Liver (tissue), 9 donors: ENCODE data around the gene RTEL1. TPM values are rescaled to one million over a fixed set of nuclear protein-coding genes. Genes with fewer than 3 reads are reported as not detected.

ENCODE experiments used
- DNase-seq: peaks from one replicate; pipeline ENCODE4 v3.0.0-alpha.2; 2017; ENCODE audit warnings: low spot score
- H3K27ac ChIP-seq, 2 donors: one replicate each; pipeline ENCODE4 v1.7.0; 2013; ENCODE audit warnings: inconsistent platforms in 2 of 2, low read length in 2 of 2, control low read depth in 1 of 2, low read depth in 1 of 2, mild to moderate bottlenecking in 1 of 2
- H3K27me3 ChIP-seq, 4 donors: one replicate each; pipeline versions ENCODE4 v1.6.1 to v1.7.0; 2013; ENCODE audit warnings: low read length in 3 of 4, inconsistent platforms in 1 of 4, mild to moderate bottlenecking in 1 of 4, moderate library complexity in 1 of 4; ENCODE audit not compliant: control insufficient read depth in 4 of 4, insufficient read depth in 4 of 4
- H3K36me3 ChIP-seq, 4 donors: one replicate each; pipeline versions ENCODE4 v1.6.1 to v1.7.0; 2013; ENCODE audit warnings: low read length in 3 of 4, mild to moderate bottlenecking in 3 of 4, low read depth in 1 of 4, moderate library complexity in 1 of 4; ENCODE audit not compliant: control insufficient read depth in 4 of 4, insufficient read depth in 3 of 4
- H3K4me1 ChIP-seq, 4 donors: one replicate each; pipeline versions ENCODE4 v1.6.1 to v1.7.0; 2013; ENCODE audit warnings: low read length in 3 of 4, mild to moderate bottlenecking in 3 of 4, moderate library complexity in 1 of 4; ENCODE audit not compliant: control insufficient read depth in 4 of 4, insufficient read depth in 4 of 4
- H3K4me3 ChIP-seq, 3 donors: one replicate each; pipeline versions ENCODE4 v1.6.1 to v1.7.0; 2013; ENCODE audit warnings: low read length in 3 of 3, control low read depth in 1 of 3, low read depth in 1 of 3, mild to moderate bottlenecking in 1 of 3
- H3K9ac ChIP-seq, 2 donors: one replicate each; pipeline ENCODE4 v1.7.0; 2013; ENCODE audit warnings: low read length in 2 of 2, mild to moderate bottlenecking in 2 of 2, moderate library complexity in 2 of 2, control low read depth in 1 of 2, low read depth in 1 of 2
- H3K9me3 ChIP-seq, 4 donors: one replicate each; pipeline versions ENCODE4 v1.6.1 to v1.7.0; 2013; ENCODE audit warnings: low read length in 3 of 4; ENCODE audit not compliant: control insufficient read depth in 4 of 4
- EGR1 ChIP-seq, 2 donors: IDR thresholded peaks; 2 replicates each; pipeline ENCODE4 v1.6.1; 2016 to 2018; ENCODE audit warnings: antibody characterized with exemption in 2 of 2, low read depth in 2 of 2
- FOXA1 ChIP-seq: IDR thresholded peaks from 2 replicates; pipeline ENCODE4 v1.6.1; 2016; ENCODE audit warnings: antibody characterized with exemption
- GABPA ChIP-seq, 2 donors: IDR thresholded peaks in 1 of 2; conservative IDR thresholded peaks in 1 of 2; 2 replicates each; pipeline ENCODE4 v1.6.1; 2016; ENCODE audit warnings: antibody characterized with exemption in 2 of 2, mild to moderate bottlenecking in 1 of 2, moderate library complexity in 1 of 2
- HNF4A ChIP-seq, 2 donors: conservative IDR thresholded peaks; 2 replicates each; pipeline ENCODE4 v1.6.1; 2016; ENCODE audit warnings: antibody characterized with exemption in 2 of 2, mild to moderate bottlenecking in 2 of 2
- HNF4G ChIP-seq: IDR thresholded peaks from 2 replicates; pipeline ENCODE4 v1.6.1; 2016; ENCODE audit warnings: antibody characterized with exemption
- JUND ChIP-seq, 2 donors: IDR thresholded peaks; 2 replicates each; pipeline ENCODE4 v1.6.1; 2016; ENCODE audit warnings: antibody characterized with exemption in 2 of 2
- MAX ChIP-seq: IDR thresholded peaks from 2 replicates; pipeline ENCODE4 v1.6.1; 2016; ENCODE audit warnings: antibody characterized with exemption
- NR2F2 ChIP-seq: IDR thresholded peaks from 2 replicates; pipeline ENCODE4 v1.6.1; 2016; ENCODE audit warnings: antibody characterized with exemption
- RAD21 ChIP-seq, 2 donors: IDR thresholded peaks; 2 replicates each; pipeline ENCODE4 v1.6.1; 2016; ENCODE audit warnings: antibody characterized with exemption in 2 of 2, mild to moderate bottlenecking in 2 of 2
- REST ChIP-seq: IDR thresholded peaks from 2 replicates; pipeline ENCODE4 v1.6.1; 2016; ENCODE audit warnings: antibody characterized with exemption, mild to moderate bottlenecking
- RXRA ChIP-seq, 2 donors: IDR thresholded peaks; 2 replicates each; pipeline ENCODE4 v1.6.1; 2017 to 2018; ENCODE audit warnings: antibody characterized with exemption in 2 of 2, mild to moderate bottlenecking in 1 of 2
- SP1 ChIP-seq: IDR thresholded peaks from 2 replicates; pipeline ENCODE4 v1.6.1; 2018; ENCODE audit warnings: antibody characterized with exemption, mild to moderate bottlenecking
- YY1 ChIP-seq: IDR thresholded peaks from 2 replicates; pipeline ENCODE4 v1.6.1; 2016; ENCODE audit warnings: antibody characterized with exemption, mild to moderate bottlenecking
- ZBTB33 ChIP-seq: IDR thresholded peaks from 2 replicates; pipeline ENCODE4 v1.6.1; 2016; ENCODE audit warnings: antibody characterized with exemption
- WGBS: extraction: QIAGEN DNeasy Blood & Tissue Kit; methylation state at CpG from one replicate; pipeline ENCODE4 v1.1.7; 2013; 5-methylcytosine and 5-hydroxymethylcytosine counted together
- polyA plus RNA-seq, 2 donors: library from polyadenylated mRNA; stranded (reverse) in 1 of 2; unstranded in 1 of 2; fragments of 200-250 nt in 1 of 2; fragments of >200 nt in 1 of 2; fragmentation: Nextera tagmentation in 1 of 2; extraction: Ambion mirVana in 1 of 2; gene quantifications; one replicate each; pipeline versions ENCODE4 v1.2.1 to v1.2.3, GENCODE V29; 2013 to 2015
- total RNA-seq, 2 donors: library from RNA; depleted of rRNA; stranded (reverse); fragments of >200 nt; gene quantifications; one replicate each; pipeline ENCODE4 v1.2.3, GENCODE V29; 2014
- donor health status: healthy.
- donor health status: healthy.
- donor health status: healthy.
- donor health status: healthy.
- donor health status: healthy.

RTEL1 gene
- total and polyA plus RNA-seq, 4 donors: 3.7 to 16.9 (median 7.4) TPM

GRCh38 chr20:63620991-63621390 is 37.1 kb upstream of the RTEL1 start (continued):
- no peak for TF ChIP-seq ZBTB33

GRCh38 chr20:63622096-63622495 is 36.0 kb upstream of the RTEL1 start:
- 94% methylated on average over 4 of the region's 4 CpGs for WGBS
- no peaks in the 10 kb centered on the region for H3K27me3 ChIP-seq
- peaks cover 0 to 3% (median 1%) of the 10 kb centered on the region in 4 donors for H3K4me1 ChIP-seq

GRCh38 chr20:63622732-63623131 is 35.4 kb upstream of the RTEL1 start:
- Histone ChIP-seq H3K27me3 (no peaks in the 10 kb centered on the region), H3K9ac (no peak overlapping the region), H3K36me3 (peaks cover 3 to 18% (median 5%) of the 10 kb centered on the region in 4 donors), H3K4me3 (no peak overlapping the region), H3K4me1 (peaks cover 0 to 4% (median 1%) of the 10 kb centered on the region in 4 donors), H3K27ac (no peak overlapping the region), H3K9me3 (no peaks in the 10 kb centered on the region)
- WGBS: 97% methylated on average over 14 of the region's 14 CpGs
- no peak for DNase-seq
- no peak for TF ChIP-seq HNF4G

More at GRCh38 chr20:63622096-63622495, 36.0 kb upstream of the RTEL1 start:
- DNase-seq: no peak
- no peak overlapping the region for H3K4me3 ChIP-seq
- no peaks in the 10 kb centered on the region for H3K9me3 ChIP-seq
- peaks cover 3 to 21% (median 5%) of the 10 kb centered on the region in 4 donors for H3K36me3 ChIP-seq
- no peak for TF ChIP-seq REST
- TF ChIP-seq HNF4G: no peak
- TF ChIP-seq SP1: no peak
- no peak for TF ChIP-seq NR2F2
- no peak for TF ChIP-seq HNF4A (conservative IDR thresholded peaks at IDR 0.05)
- TF ChIP-seq RAD21 (IDR thresholded peaks at IDR 0.05): no peak
- no peak for TF ChIP-seq MAX
- H3K9ac ChIP-seq: no peak overlapping the region
- no peak overlapping the region for H3K27ac ChIP-seq

GRCh38 chr20:63624486-63624885 is 33.6 kb upstream of the RTEL1 start:
- H3K4me1 ChIP-seq: peaks cover 2 to 9% (median 9%) of the 10 kb centered on the region in 4 donors
- H3K27me3 ChIP-seq: no peaks in the 10 kb centered on the region
- H3K9me3 ChIP-seq: no peaks in the 10 kb centered on the region
- TF ChIP-seq EGR1 (IDR thresholded peaks at IDR 0.05; ENCODE audit: low read depth in 2 of 2) (no peak), JUND (IDR thresholded peaks at IDR 0.05) (no peak), FOXA1 (no peak), RAD21 (IDR thresholded peaks at IDR 0.05) (no peak), SP1 (no peak), YY1 (no peak), GABPA (IDR thresholded peaks at IDR 0.05 in 1 of 2, conservative IDR thresholded peaks at IDR 0.05 in 1 of 2) (no peak), RXRA (IDR thresholded peaks at IDR 0.05) (no peak), MAX (no peak), HNF4A (conservative IDR thresholded peaks at IDR 0.05) (no peak), NR2F2 (no peak)
- 90% methylated on average over 15 of the region's 15 CpGs for WGBS
- no peak overlapping the region for H3K4me3 ChIP-seq
- DNase-seq: no peak
- H3K36me3 ChIP-seq: peaks cover 0 to under 1% (median 0%) of the 10 kb centered on the region in 4 donors
- no peak overlapping the region for H3K27ac ChIP-seq
- no peak overlapping the region for H3K9ac ChIP-seq
